DND-41 (cell line): ENCODE measurements around the gene FOSL1.

ENCODE experiments used
- ATAC-seq: fragments of 200-7000 bp; cut with Tn5 transposase; 3 replicates; pipeline ENCODE4 v1.9.1; 2021; ENCODE audit warnings: low read depth; ENCODE audit not compliant: insufficient read depth
- DNase-seq: peaks from one replicate; pipeline ENCODE4 v3.0.0-alpha.2; 2020
- H2AFZ ChIP-seq: 2 replicates; pipeline ENCODE4 v1.6.0; 2012; ENCODE audit warnings: low read depth, low read length
- H3K27ac ChIP-seq: 2 replicates; pipeline ENCODE4 v1.5.1; 2012; ENCODE audit warnings: low read length, inconsistent platforms
- H3K27me3 ChIP-seq: fragments of 200-600 bp; sonication (generic); 2 replicates; pipeline ENCODE4 v1.6.0; 2012; ENCODE audit warnings: low read length, mild to moderate bottlenecking, inconsistent platforms; ENCODE audit not compliant: insufficient read depth, poor library complexity
- H3K36me3 ChIP-seq: 2 replicates; pipeline ENCODE4 v1.5.1; 2012; ENCODE audit warnings: low read length, inconsistent platforms; ENCODE audit not compliant: insufficient read depth
- H3K4me1 ChIP-seq: 2 replicates; pipeline ENCODE4 v1.5.1; 2012; ENCODE audit warnings: mild to moderate bottlenecking, low read length; ENCODE audit not compliant: insufficient read depth
- H3K4me2 ChIP-seq: 2 replicates; pipeline ENCODE4 v1.6.0; 2012; ENCODE audit warnings: mild to moderate bottlenecking, moderate library complexity, low read length, inconsistent platforms; ENCODE audit not compliant: insufficient read depth
- H3K4me3 ChIP-seq, 2 experiments: fragments of 200-600 bp in 1 of 2; shearing (Covaris generic) in 1 of 2; 2 replicates each; pipeline ENCODE4 v1.5.1; 2012 to 2016; ENCODE audit warnings: inconsistent platforms in 2 of 2, low read length in 2 of 2, mild to moderate bottlenecking in 2 of 2, low read depth in 1 of 2, moderate library complexity in 1 of 2
- H3K79me2 ChIP-seq: 2 replicates; pipeline ENCODE4 v1.6.0; 2012; ENCODE audit warnings: low read length, inconsistent platforms; ENCODE audit not compliant: insufficient read depth
- H3K9ac ChIP-seq: 2 replicates; pipeline ENCODE4 v1.6.0; 2012; ENCODE audit warnings: low read depth, mild to moderate bottlenecking, inconsistent platforms, low read length, moderate library complexity
- H3K9me3 ChIP-seq: 2 replicates; pipeline ENCODE4 v1.5.1; 2012; ENCODE audit warnings: low read length, moderate library complexity, mild to moderate bottlenecking, inconsistent platforms; ENCODE audit not compliant: insufficient read depth, severe bottlenecking
- H4K20me1 ChIP-seq: 2 replicates; pipeline ENCODE4 v1.6.0; 2012; ENCODE audit warnings: low read length; ENCODE audit not compliant: insufficient read depth
- CTCF ChIP-seq: IDR thresholded peaks from 2 replicates; pipeline ENCODE4 v1.5.1; 2012; ENCODE audit warnings: borderline replicate concordance, low read length, moderate library complexity, mild to moderate bottlenecking; ENCODE audit not compliant: poor library complexity, severe bottlenecking; ENCODE audit errors: extremely low read depth
- EZH2 ChIP-seq: IDR thresholded peaks from 3 replicates; pipeline ENCODE4 v1.6.1; 2012; ENCODE audit warnings: borderline replicate concordance, low read depth, mild to moderate bottlenecking, moderate library complexity, low read length, inconsistent platforms; ENCODE audit not compliant: severe bottlenecking

The FOSL1 gene

GRCh38 chr11:65921033-65921555 lies 20.9 kb upstream of the FOSL1 start:
- Histone ChIP-seq H3K9ac (peak overlapping the region; percentile 72; the same call in 1 of the 2 replicates), H3K4me1 (peaks cover 33% of the 10 kb centered on the region), H3K9me3 (no peaks in the 10 kb centered on the region), H3K27ac (peak overlapping the region; percentile 0; the same call in 1 of the 2 replicates), H3K4me2 (peak overlapping the region; percentile 90), H3K79me2 (peaks cover 36% of the 10 kb centered on the region), H2AFZ (no peak overlapping the region), H3K4me3 (peak overlapping the region in 1 of 2 experiments; percentile 84; a peak in 2 of 4 replicates), H3K27me3 (no peaks in the 10 kb centered on the region), H3K36me3 (peaks cover 48% of the 10 kb centered on the region), H4K20me1 (peaks cover 15% of the 10 kb centered on the region)
- ATAC-seq (no peak), DNase-seq (no peak)
- TF ChIP-seq EZH2: no peak
- no peak for TF ChIP-seq CTCF

GRCh38 chr11:65920372-65920802 lies 20.2 kb upstream of the FOSL1 start:
- peak overlapping the region; percentile 82 for H3K27ac ChIP-seq
- H3K4me3 ChIP-seq: peak overlapping the region; percentile 84 to 88; a peak in 3 of 4 replicates
- peaks cover 48% of the 10 kb centered on the region for H3K36me3 ChIP-seq
- H3K27me3 ChIP-seq: no peaks in the 10 kb centered on the region
- ATAC-seq: no peak
- no peak overlapping the region for H2AFZ ChIP-seq
- H3K9ac ChIP-seq: peak overlapping the region; percentile 72
- TF ChIP-seq EZH2 (no peak), CTCF (peak; percentile 0)
- no peaks in the 10 kb centered on the region for H3K9me3 ChIP-seq
- H3K79me2 ChIP-seq: peaks cover 36% of the 10 kb centered on the region
- peak overlapping the region; percentile 90 for H3K4me2 ChIP-seq
- no peak for DNase-seq
- H3K4me1 ChIP-seq: peaks cover 33% of the 10 kb centered on the region
- H4K20me1 ChIP-seq: peaks cover 15% of the 10 kb centered on the region

GRCh38 chr11:65919573-65920371 lies 19.6 kb upstream of the FOSL1 start:
- H3K4me3 ChIP-seq: peak overlapping the region; percentile 84 to 88
- peak overlapping the region; percentile 90 for H3K4me2 ChIP-seq
- H3K79me2 ChIP-seq: peaks cover 36% of the 10 kb centered on the region
- H2AFZ ChIP-seq: peak overlapping the region; percentile 74
- no peaks in the 10 kb centered on the region for H3K9me3 ChIP-seq
- ATAC-seq (peak; percentile 48), DNase-seq (peak; percentile 71)
- H3K27me3 ChIP-seq: no peaks in the 10 kb centered on the region
- peaks cover 15% of the 10 kb centered on the region for H4K20me1 ChIP-seq
- peak overlapping the region; percentile 72 for H3K9ac ChIP-seq
- peaks cover 33% of the 10 kb centered on the region for H3K4me1 ChIP-seq
- H3K27ac ChIP-seq: peak overlapping the region; percentile 82
- peak; percentile 10 for TF ChIP-seq CTCF
- TF ChIP-seq EZH2: no peak
- peaks cover 48% of the 10 kb centered on the region for H3K36me3 ChIP-seq
